K562 (cell line): Measurements from ENCODE around the gene STX1A. TPM values are rescaled to one million over a fixed set of nuclear protein-coding genes. Genes with fewer than 3 reads are reported as not detected.

ENCODE experiments used
- ATAC-seq: fragments of 200-7000 bp; cut with Tn5 transposase; 3 replicates; pipeline ENCODE4 v1.9.1; 2020; ENCODE audit warnings: moderate library complexity
- BruUV-seq: library from RNA; stranded (reverse); fragments of 400-500 nt; replicated peaks from 2 replicates; lab custom pipeline; 2021; lab: Mats Ljungman, UMichigan
- CTCF ChIA-PET: fragments of 300-600 bp; formaldehyde crosslinking; extraction: SDS; loops from one replicate; lab custom pipeline; 2021; ENCODE audit warnings: low intra/inter-chr PET ratio; lab: Yijun Ruan, JAX
- POLR2A ChIA-PET: fragments of 300-600, 350-650 bp; sonication (Branson Sonifier 250); formaldehyde crosslinking; extraction: SDS; loops from one replicate; lab custom pipeline; 2021; ENCODE audit warnings: antibody characterized with exemption, inconsistent platforms; lab: Yijun Ruan, JAX
- DNase-seq, 4 experiments: peaks; one replicate each; pipeline versions ENCODE4 v3.0.0 to v3.0.0-alpha.2; 2011 to 2018; ENCODE audit warnings: low spot score in 3 of 4, mixed read lengths in 3 of 4; ENCODE audit errors: extremely low read depth in 1 of 4
- FAIRE-seq: peaks from 2 replicates; lab custom pipeline; 2011; peaks lifted over from hg19 to GRCh38; lab: Jason Lieb, UNC
- H2AFZ ChIP-seq: 2 replicates; pipeline ENCODE4 v1.6.0; 2011; ENCODE audit warnings: low read depth, low read length, control low read depth, inconsistent platforms
- H3K27ac ChIP-seq: fragments of 200-600 bp; 3 replicates; pipeline ENCODE4 v1.8.0; 2011; ENCODE audit warnings: low read depth, mild to moderate bottlenecking, control low read depth, inconsistent platforms, low read length, moderate library complexity, mixed read lengths; ENCODE audit errors: extremely low read depth
- H3K27me3 ChIP-seq, 2 experiments: fragments of 300-600 bp in 1 of 2; 2 replicates in 1 of 2; 3 replicates in 1 of 2; pipeline versions ENCODE4 v1.6.0 to v1.8.0; 2011; ENCODE audit warnings: inconsistent platforms in 2 of 2, low read length in 2 of 2, mild to moderate bottlenecking in 1 of 2, mixed read lengths in 1 of 2, moderate library complexity in 1 of 2; ENCODE audit not compliant: control insufficient read depth in 2 of 2, insufficient read depth in 2 of 2
- H3K36me3 ChIP-seq: fragments of 300-600 bp; 3 replicates; pipeline ENCODE4 v1.8.0; 2011; ENCODE audit warnings: mild to moderate bottlenecking, low read length, inconsistent platforms; ENCODE audit not compliant: control insufficient read depth, insufficient read depth
- H3K4me1 ChIP-seq, 2 experiments: fragments of 200-600 bp in 1 of 2; replicated peaks in 1 of 2; 2 replicates in 1 of 2; 3 replicates in 1 of 2; pipeline versions ENCODE4 v1.5.1 to v1.8.0; 2011; ENCODE audit warnings: inconsistent platforms in 2 of 2, low read length in 2 of 2, mild to moderate bottlenecking in 1 of 2, mixed read lengths in 1 of 2, moderate library complexity in 1 of 2; ENCODE audit not compliant: control insufficient read depth in 2 of 2, insufficient read depth in 2 of 2
- H3K4me2 ChIP-seq: 2 replicates; pipeline ENCODE4 v1.6.1; 2011; ENCODE audit warnings: low read length, control low read depth, inconsistent platforms, mixed read lengths; ENCODE audit not compliant: insufficient read depth
- H3K4me3 ChIP-seq: fragments of 200-600 bp; sonication (generic), shearing (Covaris generic); 2 replicates; pipeline ENCODE4 v1.5.1; 2016; ENCODE audit warnings: control low read depth, inconsistent platforms
- H3K79me2 ChIP-seq: fragments of 200-600 bp; 3 replicates; pipeline ENCODE4 v1.8.0; 2011; ENCODE audit warnings: low read length, inconsistent platforms; ENCODE audit not compliant: control insufficient read depth, insufficient read depth
- H3K9ac ChIP-seq, 2 experiments: 2 replicates each; pipeline versions ENCODE4 v1.6.0 to v1.6.1; 2011; ENCODE audit warnings: low read depth in 2 of 2, low read length in 2 of 2, control low read depth in 1 of 2, inconsistent platforms in 1 of 2, mild to moderate bottlenecking in 1 of 2, mixed read lengths in 1 of 2; ENCODE audit not compliant: insufficient read depth in 1 of 2
- H3K9me1 ChIP-seq: one replicate; pipeline ENCODE4 v1.6.0; 2011; ENCODE audit warnings: inconsistent platforms, mild to moderate bottlenecking, low read length, moderate library complexity; ENCODE audit not compliant: control insufficient read depth, insufficient read depth
- H3K9me3 ChIP-seq: replicated peaks from 2 replicates; pipeline ENCODE4 v1.5.1; 2011; ENCODE audit warnings: low read depth, low read length, inconsistent platforms; ENCODE audit not compliant: control insufficient read depth, insufficient read depth
- H4K20me1 ChIP-seq: replicated peaks from 2 replicates; pipeline ENCODE4 v1.6.1; 2011; ENCODE audit warnings: low read length, inconsistent platforms, mixed read lengths; ENCODE audit not compliant: control insufficient read depth, insufficient read depth
- ARNT ChIP-seq, 2 experiments: fragments of 450-650 bp; IDR thresholded peaks; 2 replicates each; pipeline ENCODE4 v1.6.1; 2016; ENCODE audit warnings: mild to moderate bottlenecking in 1 of 2
- BCOR ChIP-seq: fragments of 450-650 bp; IDR thresholded peaks from 2 replicates; pipeline ENCODE4 v1.6.1; 2016
- BRCA1 ChIP-seq, 2 experiments: fragments of 450-650 bp in 1 of 2; sonication (generic) in 1 of 2; formaldehyde crosslinking in 1 of 2; IDR thresholded peaks; 2 replicates each; pipeline versions ENCODE4 v1.5.0 to v1.6.1; 2017 to 2020; ENCODE audit warnings: mild to moderate bottlenecking in 1 of 2, missing genetic modification reagents in 1 of 2
- CBX3 ChIP-seq, 2 experiments: IDR thresholded peaks; 1 replicate in 1 of 2; 2 replicates in 1 of 2; pipeline ENCODE4 v1.6.1; 2012; ENCODE audit warnings: inconsistent platforms in 2 of 2, low read length in 2 of 2, borderline replicate concordance in 1 of 2, control low read depth in 1 of 2
- EP300 ChIP-seq: IDR thresholded peaks from 2 replicates; pipeline ENCODE4 v1.6.1; 2012; ENCODE audit warnings: low read length, improper control_type of control experiment
- KDM1A ChIP-seq, 2 experiments: fragments of 450-650 bp; IDR thresholded peaks; 2 replicates each; pipeline ENCODE4 v1.6.1; 2016; ENCODE audit warnings: mild to moderate bottlenecking in 2 of 2
- PCBP2 ChIP-seq: fragments of 200-400 bp; formaldehyde crosslinking; IDR thresholded peaks from 2 replicates; pipeline ENCODE4 v1.6.1; 2018; ENCODE audit warnings: low read length, low read depth, mild to moderate bottlenecking, moderate library complexity; ENCODE audit not compliant: poor library complexity, severe bottlenecking
- RFX1 ChIP-seq: fragments of 450-650 bp; IDR thresholded peaks from 2 replicates; pipeline ENCODE4 v1.6.1; 2016; ENCODE audit warnings: mild to moderate bottlenecking, moderate library complexity
- TBP ChIP-seq: optimal IDR thresholded peaks from 2 replicates; pipeline ENCODE3; 2011; ENCODE audit warnings: low read depth, low read length, improper control_type of control experiment
- YY1 ChIP-seq, 3 experiments: IDR thresholded peaks; 2 replicates each; pipeline ENCODE4 v1.6.1; 2011; ENCODE audit warnings: low read length in 2 of 3, mild to moderate bottlenecking in 2 of 3, moderate library complexity in 2 of 3, borderline replicate concordance in 1 of 3, control low read depth in 1 of 3, low read depth in 1 of 3; ENCODE audit not compliant: insufficient read depth in 3 of 3, insufficient replicate concordance in 2 of 3, control insufficient read depth in 1 of 3, insufficient read length in 1 of 3; ENCODE audit errors: extremely low read depth in 1 of 3
- ZZZ3 ChIP-seq: fragments of 450-650 bp; IDR thresholded peaks from 2 replicates; pipeline ENCODE4 v1.6.1; 2016; ENCODE audit warnings: antibody characterized with exemption, mild to moderate bottlenecking, moderate library complexity
- WGBS: fragments of 100-300 bp; shearing (Covaris generic); methylation state at CpG from one replicate; pipeline ENCODE4 v1.1.6; 2016; ENCODE audit warnings: low coverage, mixed read lengths; ENCODE audit not compliant: insufficient coverage; ENCODE audit errors: missing lambda C conversion rate; 5-methylcytosine and 5-hydroxymethylcytosine counted together
- in situ Hi-C: fragments of 300-500 bp; cut with MboI; formaldehyde crosslinking; loops from 4 replicates; pipeline ENCODE4 v1.15.0; 2018; ENCODE audit warnings: inconsistent platforms, mixed read lengths
- intact Hi-C: fragments of 100-400 bp; cut with micrococcal nuclease; formaldehyde crosslinking; loops from 2 replicates; pipeline ENCODE4 v1.14.2; 2022
- polyA plus RNA-seq, 8 experiments: library from polyadenylated mRNA; depleted of rRNA in 4 of 8; stranded (reverse) in 5 of 8; unstranded in 3 of 8; fragments of >200 nt; fragmentation: Nextera tagmentation in 2 of 8; fragmentation: Illumina TruSeq in 1 of 8; extraction: Ambion mirVana in 2 of 8; extraction: Trizol in 1 of 8; gene quantifications; 2 replicates each; pipeline versions ENCODE4 v1.2.1 to v1.2.3, GENCODE V29; 2011 to 2014; ENCODE audit warnings: inconsistent platforms in 1 of 8, missing spikeins in 1 of 8
- total RNA-seq, 7 experiments: library from RNA; depleted of rRNA in 6 of 7; stranded (reverse); fragments of >200 nt in 6 of 7; fragmentation: Illumina TruSeq in 2 of 7; extraction: Trizol in 2 of 7; gene quantifications; 2 replicates each; pipeline versions ENCODE4 v1.2.1 to v1.2.3, GENCODE V29; 2011 to 2021; ENCODE audit warnings: low replicate concordance in 1 of 7
- TF ChIP-seq, protein P1 (sequence below): fragments of 200-800 bp; sonication (Bioruptor generic); IDR thresholded peaks from 2 replicates; pipeline ENCODE4 v1.6.1; 2017; ENCODE audit warnings: missing genetic modification characterization, missing compliant biosample characterization

The STX1A gene
- total and polyA plus RNA-seq, 9 of the 15 experiments (the other 6 are each of a cell fraction or from before 2014, with no cell fraction given) = 0.04 to 15.1 (median 6.3) TPM

DNA sequence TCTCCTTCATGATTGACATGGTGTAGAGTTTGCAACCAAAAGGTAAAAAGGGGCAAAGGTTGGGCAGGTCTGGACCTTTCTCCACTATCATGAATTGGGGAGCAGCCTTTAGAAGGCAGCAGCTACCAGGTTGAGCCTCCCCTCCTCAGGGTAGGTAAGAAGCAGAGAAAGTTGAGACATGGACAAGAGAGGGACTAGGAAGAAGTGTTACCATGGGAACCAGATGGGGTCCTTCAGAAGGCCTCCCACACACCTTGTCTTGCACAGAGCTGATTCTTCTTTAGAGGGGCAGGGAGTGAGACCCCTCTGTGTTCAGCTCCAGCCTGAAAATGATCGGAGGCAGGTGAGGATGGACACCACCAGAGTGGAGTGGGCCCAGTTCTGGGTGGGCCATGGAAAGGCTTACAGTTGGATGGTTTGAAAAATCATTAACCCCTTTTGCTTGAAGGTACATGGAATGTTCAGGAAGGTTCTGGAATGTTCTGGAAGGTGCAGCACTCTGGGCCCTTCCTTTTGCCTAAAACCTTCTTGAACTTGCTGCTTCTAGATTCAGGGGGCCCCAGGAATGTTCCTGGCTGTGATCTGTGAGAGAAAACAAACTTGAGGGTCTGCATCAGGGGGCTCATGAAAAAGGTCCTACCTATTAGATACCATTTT, 44.9 kb downstream of the STX1A start:
- Histone ChIP-seq H3K4me2 (no peak overlapping the region), H3K27me3 (no peaks in the 10 kb centered on the region), H2AFZ (no peak overlapping the region), H3K4me3 (no peak overlapping the region), H3K9me3 (no peaks in the 10 kb centered on the region), H3K9me1 (no peaks in the 10 kb centered on the region), H3K27ac (no peak overlapping the region), H4K20me1 (no peaks in the 10 kb centered on the region; the same call in 1 of the 2 replicates), H3K9ac (no peak overlapping the region), H3K36me3 (peaks cover 16% of the 10 kb centered on the region; the same call in 2 of the 3 replicates), H3K79me2 (peaks cover 10% of the 10 kb centered on the region)
- CTCF ChIA-PET = no interaction called here
- no peak for ATAC-seq
- intact Hi-C loops = no loop called here
- DNase-seq = no peak
- WGBS = 90% methylated on average over 1 of the region's 1 CpG
- TF ChIP-seq BRCA1 (IDR thresholded peaks at IDR 0.05) (no peak), BRCA1 (CRISPR knock-in tag; IDR thresholded peaks at IDR 0.05) (no peak), RFX1 (peak; percentile 71), EP300 (peak; percentile 39; the same call in 1 of the 2 replicates)
- TF ChIP-seq, all 486 proteins: peak for 2
- POLR2A ChIA-PET = interaction anchor here (0.7 to 1.2 kb wide), 5 partner anchors 9 to 154 kb away, joined by 3 to 6 read pairs (median 3); no protein-coding TSS in a partner anchor
- peaks cover 9 to 12% of the 10 kb centered on the region in 2 experiments; a peak in 4 of 5 replicates for H3K4me1 ChIP-seq
- FAIRE-seq = no peak
- in situ Hi-C loops = no loop called here
- BruUV-seq = no TSS peak

DNA sequence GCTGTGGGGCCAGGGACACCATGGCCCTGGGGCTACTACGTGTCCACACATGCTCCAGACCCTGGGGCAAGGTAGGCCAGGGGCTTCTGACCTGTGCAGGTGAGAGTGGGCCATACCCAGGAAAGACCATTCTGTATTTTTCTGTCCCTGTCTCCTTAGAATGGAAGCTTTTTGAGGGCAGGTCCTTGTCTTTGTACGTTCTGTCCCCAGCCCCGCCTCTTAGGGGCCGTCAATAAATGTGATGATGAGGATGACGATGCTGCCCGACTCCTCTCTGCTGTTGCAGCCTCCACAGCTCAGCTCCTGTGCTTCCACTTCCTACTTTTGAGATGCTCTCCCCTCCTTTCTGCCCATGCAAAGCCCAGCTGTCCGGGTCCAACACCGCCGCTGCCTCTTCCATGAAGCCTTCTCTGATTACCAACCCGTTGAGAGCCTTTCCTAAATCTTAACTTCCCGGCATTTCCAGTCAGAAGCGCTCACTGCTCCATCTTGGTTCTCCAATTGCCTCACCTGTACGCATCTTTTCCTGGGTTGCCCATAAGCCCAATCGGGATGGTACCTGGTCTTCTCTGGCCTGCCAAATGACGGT, 47.5 kb downstream of the STX1A start:
- H3K79me2 ChIP-seq = no peaks in the 10 kb centered on the region
- no peak overlapping the region for H3K4me3 ChIP-seq
- no peak overlapping the region for H3K9ac ChIP-seq
- H3K27me3 ChIP-seq = no peaks in the 10 kb centered on the region
- intact Hi-C loops (no loop called here), in situ Hi-C loops (no loop called here)
- BruUV-seq = no TSS peak
- ChIA-PET CTCF (no interaction called here), POLR2A (interaction anchor here (0.6 to 1.4 kb wide), 3 partner anchors 26 to 61 kb away, joined by 3 to 4 read pairs (median 3); no protein-coding TSS in a partner anchor)
- H2AFZ ChIP-seq = no peak overlapping the region
- no peaks in the 10 kb centered on the region for H3K9me3 ChIP-seq
- no peaks in the 10 kb centered on the region; the same call in 1 of the 2 replicates for H4K20me1 ChIP-seq
- H3K27ac ChIP-seq = no peak overlapping the region
- ATAC-seq (no peak), FAIRE-seq (no peak), DNase-seq (no peak)
- 61% methylated on average over 15 of the region's 15 CpGs for WGBS
- peaks cover 0 to 29% of the 10 kb centered on the region in 2 experiments; a peak in 3 of 5 replicates for H3K4me1 ChIP-seq
- no peak overlapping the region for H3K4me2 ChIP-seq
- H3K36me3 ChIP-seq = no peaks in the 10 kb centered on the region
- no peaks in the 10 kb centered on the region for H3K9me1 ChIP-seq
- TF ChIP-seq PCBP2 (no peak), YY1 (IDR thresholded peaks at IDR 0.05; ENCODE audit: borderline replicate concordance in 1 of 3, control insufficient read depth in 1 of 3, extremely low read depth in 1 of 3, insufficient read depth in 3 of 3, insufficient read length in 1 of 3, insufficient replicate concordance in 2 of 3, low read depth in 1 of 3, low read length in 2 of 3) (no peak), BCOR (peak; percentile 66; the same call in 1 of the 2 replicates), KDM1A (IDR thresholded peaks at IDR 0.05) (0 out of 4 replicates have a peak, but pooled peaks of 1 of the 2 experiments have one; percentile 17), ARNT (IDR thresholded peaks at IDR 0.05) (no peak), CBX3 (IDR thresholded peaks at IDR 0.05; ENCODE audit: borderline replicate concordance in 1 of 2, low read length in 2 of 2) (peak in 1 of 2 experiments; percentile 51; a peak in 1 of 3 replicates), ZZZ3 (no peak), TBP (no peak)
- TF ChIP-seq, protein P1, sequence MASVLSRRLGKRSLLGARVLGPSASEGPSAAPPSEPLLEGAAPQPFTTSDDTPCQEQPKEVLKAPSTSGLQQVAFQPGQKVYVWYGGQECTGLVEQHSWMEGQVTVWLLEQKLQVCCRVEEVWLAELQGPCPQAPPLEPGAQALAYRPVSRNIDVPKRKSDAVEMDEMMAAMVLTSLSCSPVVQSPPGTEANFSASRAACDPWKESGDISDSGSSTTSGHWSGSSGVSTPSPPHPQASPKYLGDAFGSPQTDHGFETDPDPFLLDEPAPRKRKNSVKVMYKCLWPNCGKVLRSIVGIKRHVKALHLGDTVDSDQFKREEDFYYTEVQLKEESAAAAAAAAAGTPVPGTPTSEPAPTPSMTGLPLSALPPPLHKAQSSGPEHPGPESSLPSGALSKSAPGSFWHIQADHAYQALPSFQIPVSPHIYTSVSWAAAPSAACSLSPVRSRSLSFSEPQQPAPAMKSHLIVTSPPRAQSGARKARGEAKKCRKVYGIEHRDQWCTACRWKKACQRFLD = no peak
